Measurements from ENCODE around the gene VIPR1.
"Not testable (repeated sequence)": the region's sequence is repeated elsewhere in the genome, so short reads cannot be mapped to it uniquely, and the experiment has no call there.

Gene VIPR1

DNA sequence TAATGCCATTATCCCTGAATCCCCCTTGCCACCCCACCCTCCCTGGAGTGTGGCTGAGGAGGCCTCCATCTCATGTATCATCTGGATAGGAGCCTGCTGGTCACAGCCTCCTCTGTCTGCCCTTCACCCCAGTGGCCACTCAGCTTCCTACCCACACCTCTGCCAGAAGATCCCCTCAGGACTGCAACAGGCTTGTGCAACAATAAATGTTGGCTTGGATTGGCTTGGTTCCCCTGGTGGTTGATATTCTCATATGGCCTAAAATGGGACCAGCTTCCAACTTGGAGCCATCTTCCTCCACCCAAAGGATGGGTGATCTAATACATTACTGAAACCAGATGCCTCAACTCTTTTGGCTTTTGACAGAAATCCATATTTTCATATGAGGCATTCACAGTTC lies 34.9 kb downstream of the VIPR1 start:
- no peak for DNase-seq

DNA sequence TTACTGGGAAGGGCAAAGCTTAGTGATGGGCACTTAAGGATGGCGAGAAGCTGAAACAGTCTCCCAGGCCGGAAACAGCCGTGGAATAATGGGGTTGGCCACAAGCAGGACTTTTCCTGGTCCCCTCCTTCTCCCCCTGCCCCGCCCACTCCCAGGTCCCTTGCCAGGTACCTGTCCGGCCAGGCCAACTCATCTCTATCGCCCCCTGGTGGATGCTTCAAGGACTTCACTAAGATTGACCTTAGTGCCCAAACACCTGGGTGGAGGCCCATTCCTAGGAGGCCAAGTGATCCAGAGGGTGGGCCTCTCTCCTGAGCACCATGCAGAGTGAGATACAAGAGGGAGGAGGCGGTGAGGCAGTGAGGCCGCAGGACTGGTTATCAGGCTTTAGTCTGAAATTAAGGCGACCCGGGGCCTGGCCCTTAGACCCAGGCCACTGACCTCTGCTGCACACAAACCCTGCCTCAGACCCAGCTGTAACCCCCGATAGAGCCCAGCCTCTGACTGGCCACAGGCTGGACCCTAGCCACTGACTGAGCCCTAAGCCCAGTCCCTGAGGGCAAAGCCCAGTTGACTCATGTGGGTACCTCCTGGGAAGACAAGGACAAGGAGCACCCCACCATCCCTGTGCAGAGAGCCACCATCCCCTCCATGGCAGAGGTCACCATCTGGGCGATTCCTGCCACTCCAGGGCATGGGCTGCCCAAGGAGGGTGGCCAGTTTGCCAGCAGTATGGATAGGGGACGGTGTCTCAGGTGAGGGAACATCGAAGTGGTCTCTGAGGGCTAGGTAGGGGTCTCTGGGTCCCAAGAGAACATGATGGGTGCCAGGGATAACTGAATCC lies 37.6 kb downstream of the VIPR1 start:
- DNase-seq, result peak; percentile 64

DNA sequence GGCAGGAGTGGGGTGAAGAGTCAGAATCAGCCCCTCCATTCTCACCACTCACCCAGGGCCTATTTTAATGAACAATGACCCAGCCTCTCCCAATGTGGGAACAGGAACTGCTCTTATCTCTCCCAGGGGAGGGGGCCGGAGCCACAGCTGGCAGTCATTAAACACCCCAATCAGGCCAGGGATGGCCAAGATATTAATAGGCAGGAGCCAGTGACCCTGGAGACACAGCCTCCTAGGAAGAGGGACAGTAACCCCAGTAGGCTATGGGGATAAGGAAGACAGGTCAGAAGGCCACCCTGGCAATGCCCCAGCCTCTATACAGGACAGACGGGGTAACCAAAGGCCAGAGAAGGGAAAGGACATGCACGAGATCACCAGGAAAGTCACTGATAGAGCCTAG lies 38.6 kb downstream of the VIPR1 start:
- DNase-seq, result no peak

- no peak for DNase-seq
Observed at GRCh38 chr3:42544492-42545283, 42.2 kb downstream of the VIPR1 start.

GRCh38 chr3:42545284-42545900 lies 42.9 kb downstream of the VIPR1 start:
- DNase-seq, result no peak

GRCh38 chr3:42546691-42547213 lies 44.3 kb downstream of the VIPR1 start:
- DNase-seq, result no peak

DNA sequence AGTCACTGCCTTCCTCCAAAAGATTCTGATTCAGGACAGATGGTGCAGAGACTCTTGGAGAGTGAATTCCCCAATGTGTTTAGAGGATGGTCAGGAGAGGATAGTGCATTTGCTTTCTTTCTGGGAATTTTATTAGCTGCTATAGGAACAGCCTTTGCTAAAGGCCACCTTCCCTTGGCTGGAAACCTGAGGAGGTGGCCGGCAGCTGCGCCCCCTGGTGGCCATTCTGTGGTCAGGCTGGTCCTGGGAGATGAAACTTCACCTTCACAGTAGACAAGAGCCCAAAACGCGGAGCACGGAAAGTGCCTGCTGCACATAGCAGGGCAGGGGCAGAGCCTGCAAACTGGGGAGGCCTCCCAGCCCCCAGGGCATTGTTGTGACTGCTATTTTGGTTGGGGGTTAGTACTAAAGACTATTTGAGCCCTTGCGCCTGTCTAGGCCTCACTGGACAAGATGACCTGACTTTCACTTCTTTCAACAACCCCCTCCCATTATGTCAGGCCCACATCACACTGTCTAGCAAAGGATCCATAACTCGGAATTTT lies 45.0 kb downstream of the VIPR1 start:
- peak; percentile 74 for DNase-seq

- no peak for DNase-seq
Observed at GRCh38 chr3:42549131-42549530, 46.7 kb downstream of the VIPR1 start.

DNA sequence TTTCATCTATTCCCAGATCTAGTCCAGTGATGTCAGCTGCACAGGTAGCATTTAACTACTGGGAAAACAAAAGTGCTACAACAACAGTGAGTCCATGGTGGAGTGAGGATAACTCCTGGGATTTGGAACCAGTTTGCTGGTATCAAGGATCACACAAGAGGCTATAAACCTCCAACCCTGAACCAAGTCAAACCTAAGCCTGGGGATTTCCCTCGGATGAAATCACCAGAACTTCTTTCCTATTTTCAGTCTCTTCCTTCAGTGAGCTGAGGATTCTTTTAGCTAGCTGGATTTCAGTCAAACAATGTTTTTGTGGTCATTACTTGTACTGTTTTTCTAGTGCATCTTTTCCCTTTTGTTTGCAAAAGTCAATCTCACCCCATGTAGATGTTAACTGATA lies 47.8 kb downstream of the VIPR1 start:
- no peak for DNase-seq

- DNase-seq, result no peak
Observed at GRCh38 chr3:42552830-42553229, 50.4 kb downstream of the VIPR1 start.

DNA sequence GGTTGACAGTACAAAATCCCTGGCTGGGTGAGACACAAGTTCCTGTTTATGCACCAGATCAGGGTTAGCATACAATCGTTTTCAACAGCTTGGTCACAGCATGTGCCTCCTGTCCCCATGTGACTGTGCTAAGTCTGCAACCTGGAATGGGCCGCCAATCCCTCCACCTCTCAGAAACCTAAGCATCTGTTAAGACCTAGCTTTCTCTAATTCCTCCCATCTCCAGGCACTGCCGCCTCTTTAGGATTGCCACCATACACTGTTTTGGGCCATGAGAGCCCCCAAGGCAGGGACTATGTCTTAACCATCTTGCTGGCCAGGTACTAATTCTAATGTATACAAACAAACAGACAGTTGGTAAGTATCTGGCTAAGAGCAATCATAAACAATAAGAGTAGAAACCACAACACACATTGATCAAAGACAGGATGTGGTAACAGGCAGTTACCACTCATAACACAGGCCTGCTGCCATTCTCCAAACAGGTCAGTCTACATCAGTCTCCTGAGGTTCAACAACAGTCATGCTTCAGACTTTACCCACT lies 53.7 kb downstream of the VIPR1 start:
- DNase-seq, result no peak

DNA sequence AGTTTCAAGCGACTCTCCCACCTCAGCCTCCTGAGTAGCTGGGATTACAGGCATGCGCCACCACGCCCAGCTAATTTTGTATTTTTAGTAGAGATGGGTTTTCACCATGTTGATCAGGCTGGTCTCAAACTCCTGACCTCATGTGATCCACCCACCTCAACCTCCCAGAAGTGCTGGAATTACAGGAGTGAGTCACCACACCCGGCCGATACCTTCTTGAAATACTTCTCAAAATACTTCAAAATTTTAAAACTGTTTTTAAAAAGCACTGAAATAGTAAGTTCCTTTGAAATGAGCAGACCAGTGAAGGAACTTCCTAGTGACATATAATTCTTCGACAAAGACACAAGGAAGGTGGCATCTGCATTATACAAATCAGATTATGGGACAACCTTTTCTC lies 54.4 kb downstream of the VIPR1 start:
- not testable (repeated sequence) for DNase-seq

DNA sequence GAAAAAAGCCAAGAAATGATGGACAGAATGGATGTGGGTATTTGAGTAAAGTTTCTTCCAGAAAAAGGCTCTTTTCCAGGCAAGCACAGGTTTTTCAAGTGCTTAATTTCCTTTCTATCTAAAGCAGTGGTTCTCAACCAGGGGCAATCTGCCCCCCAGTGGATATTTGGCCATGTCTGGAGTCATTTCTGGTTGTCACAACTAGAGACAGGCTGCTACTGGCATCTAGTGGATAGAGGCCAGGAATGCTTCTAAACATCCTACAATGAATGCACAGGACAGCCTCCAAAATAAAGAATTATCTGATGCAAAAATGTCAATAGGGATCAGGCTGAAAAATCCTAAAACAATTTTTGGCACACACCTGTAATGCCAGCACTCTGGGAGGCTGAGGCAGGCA lies 55.4 kb downstream of the VIPR1 start:
- DNase-seq, result peak; percentile 53

GRCh38 chr3:42562047-42562907 lies 59.8 kb downstream of the VIPR1 start:
- no peak for DNase-seq

DNA sequence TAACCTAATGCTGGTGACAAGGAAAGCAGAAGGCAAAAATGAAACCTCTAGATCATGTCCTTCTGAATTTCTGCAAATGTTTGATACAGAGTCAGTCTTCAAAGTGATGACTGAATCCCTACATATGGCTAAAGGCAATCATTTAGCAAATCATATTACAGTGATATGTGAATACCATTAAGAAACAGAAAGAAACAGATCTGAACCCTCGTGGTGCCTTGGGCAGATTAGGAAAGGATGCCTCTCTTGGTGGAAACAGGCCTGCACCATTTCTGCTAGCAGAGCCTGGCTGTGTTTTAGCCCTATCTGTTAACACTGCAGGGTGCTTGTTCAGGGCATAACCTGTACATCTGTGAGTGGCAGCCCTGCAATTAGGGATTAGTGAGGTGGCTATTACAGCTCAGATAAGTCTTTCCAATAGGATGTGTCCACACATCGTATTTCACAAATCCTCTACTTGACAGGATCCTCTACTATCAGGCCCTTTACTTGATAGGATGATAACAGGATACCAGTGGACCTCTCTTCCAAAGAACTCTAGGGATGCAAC lies 67.2 kb downstream of the VIPR1 start:
- DNase-seq, result no peak

GRCh38 chr3:42572278-42572677 lies 69.8 kb downstream of the VIPR1 start:
- peak; percentile 63 for DNase-seq

DNA sequence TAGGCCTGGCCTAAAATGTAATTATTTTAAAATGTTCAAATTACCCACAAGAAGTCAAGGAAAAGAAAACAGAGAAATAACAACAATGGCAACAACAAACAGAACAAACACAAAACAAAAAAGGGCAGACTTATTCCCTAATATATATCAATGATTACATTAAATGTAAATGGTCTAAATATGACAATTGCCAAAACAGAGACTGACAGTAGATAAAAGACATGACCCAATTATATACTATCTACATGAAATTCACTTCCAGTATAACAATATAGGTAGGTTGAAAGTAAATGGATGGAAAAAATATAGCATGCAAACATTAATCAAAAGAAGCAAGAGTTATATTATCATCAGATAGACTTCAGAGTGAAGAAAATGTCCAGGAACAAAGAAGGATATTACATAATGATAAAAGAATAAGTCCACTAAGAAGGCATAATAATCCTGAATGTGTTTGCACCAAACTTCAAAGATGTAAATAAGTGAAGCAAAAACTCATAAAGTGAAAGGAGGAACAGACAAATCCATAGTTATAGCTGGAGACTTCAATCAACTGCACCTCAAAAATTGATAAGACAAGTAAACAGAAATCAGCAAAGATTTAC lies 72.8 kb downstream of the VIPR1 start:
- no peak for DNase-seq

DNA sequence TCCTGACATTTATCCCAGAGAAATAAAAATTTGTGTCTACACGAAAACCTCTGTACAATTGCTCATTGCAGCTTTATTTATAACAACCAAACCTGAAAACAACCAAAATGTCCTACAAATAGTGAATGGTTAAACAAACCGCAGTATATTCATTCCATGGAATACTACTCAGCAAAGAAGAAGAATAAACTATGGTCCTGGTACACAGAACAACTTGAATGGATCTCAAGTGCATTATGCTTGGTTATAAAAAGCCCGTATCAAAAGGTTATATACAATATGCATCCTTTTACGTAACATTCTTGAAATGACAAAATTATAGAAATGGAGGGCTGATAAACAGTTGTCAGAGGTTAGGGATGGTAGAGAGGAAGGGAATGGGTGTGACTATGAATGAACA lies 75.6 kb downstream of the VIPR1 start:
- no peak for DNase-seq

DNA sequence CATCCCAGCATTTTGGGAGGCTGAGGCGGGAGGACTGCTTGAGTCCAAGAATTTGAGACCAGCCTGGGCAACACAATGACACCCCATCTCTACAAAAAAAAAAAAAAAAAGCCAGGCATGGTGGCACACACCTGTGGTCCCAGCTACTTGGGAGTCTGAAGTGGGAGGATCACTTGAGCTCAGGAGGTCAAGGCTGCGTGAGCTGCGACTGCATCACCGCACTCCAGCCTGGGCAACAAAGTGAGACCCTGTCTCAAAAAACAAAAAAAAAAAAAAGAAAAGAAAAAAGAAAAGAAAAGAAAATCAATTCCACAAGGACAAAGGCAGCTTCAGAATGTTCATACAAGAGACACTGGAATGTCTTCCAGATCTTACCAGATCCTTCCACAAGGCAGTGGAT lies 76.9 kb downstream of the VIPR1 start:
- DNase-seq, result not testable (repeated sequence)

DNA sequence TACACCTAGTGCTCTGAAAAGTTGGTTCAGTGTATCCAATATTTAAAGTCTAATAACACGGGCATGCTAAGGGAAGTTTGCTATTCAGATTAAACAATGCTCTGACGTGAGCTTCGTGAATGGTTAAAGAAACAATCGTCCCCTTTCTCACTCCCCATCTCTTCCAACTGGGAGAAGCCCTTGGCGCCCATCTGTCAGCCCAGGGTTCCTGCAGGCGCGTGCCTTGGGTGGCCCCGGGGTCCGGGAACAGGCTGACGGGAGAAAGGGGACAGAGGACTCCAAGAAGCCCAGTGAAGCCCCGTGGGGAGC lies 78.9 kb downstream of the VIPR1 start:
- no peak for DNase-seq

All from hematopoietic multipotent progenitor cell treated with erythropoietin and hydrocortisone succinate and interleukin-3 and kit ligand, for 4 days (in vitro differentiated cells).